Measurements from ENCODE around the gene GOLGA6L10.
"Not testable (repeated sequence)": the region's sequence is repeated elsewhere in the genome, so short reads cannot be mapped to it uniquely, and the experiment has no call there.

Gene GOLGA6L10

GRCh38 chr15:82317091-82317489 is 32.2 kb downstream of the GOLGA6L10 start:
- DNase-seq: no peak

- DNase-seq: not testable (repeated sequence)
These were observed 32.8 kb downstream of the GOLGA6L10 start for GRCh38 chr15:82316247-82317090.

- no peak for DNase-seq
These were observed 33.6 kb downstream of the GOLGA6L10 start for GRCh38 chr15:82315519-82316246.

GRCh38 chr15:82314769-82315518 is 34.3 kb downstream of the GOLGA6L10 start:
- no peak for DNase-seq

- not testable (repeated sequence) for DNase-seq
These were observed 35.1 kb downstream of the GOLGA6L10 start for GRCh38 chr15:82313951-82314768.

GRCh38 chr15:82313446-82313845 is 35.8 kb downstream of the GOLGA6L10 start:
- no peak for DNase-seq

GRCh38 chr15:82312586-82313349 is 36.5 kb downstream of the GOLGA6L10 start:
- DNase-seq: no peak

- not testable (repeated sequence) for DNase-seq
These were observed 38.0 kb downstream of the GOLGA6L10 start for GRCh38 chr15:82311321-82311720.

- DNase-seq: no peak
These were observed 39.5 kb downstream of the GOLGA6L10 start for GRCh38 chr15:82309802-82310201.

GRCh38 chr15:82307714-82308081 is 41.6 kb downstream of the GOLGA6L10 start:
- DNase-seq: no peak

GRCh38 chr15:82306791-82307713 is 42.2 kb downstream of the GOLGA6L10 start:
- DNase-seq: no peak

- no peak for DNase-seq
These were observed 43.6 kb downstream of the GOLGA6L10 start for GRCh38 chr15:82305621-82306048.

GRCh38 chr15:82304778-82305090 is 44.5 kb downstream of the GOLGA6L10 start:
- no peak for DNase-seq

- DNase-seq: no peak
These were observed 45.1 kb downstream of the GOLGA6L10 start for GRCh38 chr15:82303956-82304777.

- no peak for DNase-seq
These were observed 47.8 kb downstream of the GOLGA6L10 start for GRCh38 chr15:82301296-82302016.

GRCh38 chr15:82300883-82301282 is 48.4 kb downstream of the GOLGA6L10 start:
- DNase-seq: no peak

GRCh38 chr15:82300326-82300725 is 48.9 kb downstream of the GOLGA6L10 start:
- DNase-seq: not testable (repeated sequence)

- DNase-seq: not testable (repeated sequence)
These were observed 49.8 kb downstream of the GOLGA6L10 start for GRCh38 chr15:82299511-82299914.

- no peak for DNase-seq
These were observed 50.8 kb downstream of the GOLGA6L10 start for GRCh38 chr15:82298520-82298919.
